Upper lobe of left lung (tissue), 4 donors: ENCODE data around the gene SRGAP3.

Experiments used
- EP300 ChIP-seq, 4 donors: sonication (generic); formaldehyde crosslinking; IDR thresholded peaks; one replicate each; pipeline ENCODE4 v1.5.1; 2017; ENCODE audit warnings: antibody characterized with exemption in 4 of 4, control low read depth in 2 of 4
- POLR2A ChIP-seq, 4 donors: fragments of 450-650 bp; IDR thresholded peaks; one replicate each; pipeline ENCODE4 v1.5.1; 2016 to 2017; ENCODE audit warnings: antibody characterized with exemption in 4 of 4, mild to moderate bottlenecking in 2 of 4
- POLR2AphosphoS5 ChIP-seq, 2 donors: sonication (generic); formaldehyde crosslinking; IDR thresholded peaks; one replicate each; pipeline ENCODE4 v1.5.1; 2017; ENCODE audit warnings: antibody characterized with exemption in 2 of 2
- TF ChIP-seq, protein P1 (sequence below), 6 experiments: fragments of 450-650 bp in 4 of 6; fragments of 200-600 bp in 2 of 6; sonication (generic) in 2 of 6; IDR thresholded peaks; one replicate each; pipeline ENCODE4 v1.5.1; 2016 to 2019; ENCODE audit warnings: antibody characterized with exemption in 6 of 6

DNA sequence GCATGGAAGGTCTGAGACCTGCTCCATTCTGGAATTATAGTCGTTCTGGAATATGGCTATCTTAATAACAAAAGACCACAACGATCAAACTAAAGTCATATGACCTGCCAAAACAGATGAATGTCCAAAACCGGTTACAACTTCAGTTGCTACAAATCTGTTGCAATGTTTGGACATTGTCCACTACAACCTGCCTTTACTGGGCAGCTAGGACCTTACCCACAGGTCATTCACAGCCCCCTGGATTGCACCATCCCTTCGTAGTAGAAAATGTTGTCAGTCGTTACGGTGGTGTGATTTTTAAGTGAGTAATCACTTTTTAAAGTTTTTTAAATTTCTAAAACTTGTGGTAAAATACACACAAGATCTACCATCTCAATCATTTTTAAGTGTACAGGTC, 22.5 kb upstream of the SRGAP3 start:
- TF ChIP-seq, protein P1, sequence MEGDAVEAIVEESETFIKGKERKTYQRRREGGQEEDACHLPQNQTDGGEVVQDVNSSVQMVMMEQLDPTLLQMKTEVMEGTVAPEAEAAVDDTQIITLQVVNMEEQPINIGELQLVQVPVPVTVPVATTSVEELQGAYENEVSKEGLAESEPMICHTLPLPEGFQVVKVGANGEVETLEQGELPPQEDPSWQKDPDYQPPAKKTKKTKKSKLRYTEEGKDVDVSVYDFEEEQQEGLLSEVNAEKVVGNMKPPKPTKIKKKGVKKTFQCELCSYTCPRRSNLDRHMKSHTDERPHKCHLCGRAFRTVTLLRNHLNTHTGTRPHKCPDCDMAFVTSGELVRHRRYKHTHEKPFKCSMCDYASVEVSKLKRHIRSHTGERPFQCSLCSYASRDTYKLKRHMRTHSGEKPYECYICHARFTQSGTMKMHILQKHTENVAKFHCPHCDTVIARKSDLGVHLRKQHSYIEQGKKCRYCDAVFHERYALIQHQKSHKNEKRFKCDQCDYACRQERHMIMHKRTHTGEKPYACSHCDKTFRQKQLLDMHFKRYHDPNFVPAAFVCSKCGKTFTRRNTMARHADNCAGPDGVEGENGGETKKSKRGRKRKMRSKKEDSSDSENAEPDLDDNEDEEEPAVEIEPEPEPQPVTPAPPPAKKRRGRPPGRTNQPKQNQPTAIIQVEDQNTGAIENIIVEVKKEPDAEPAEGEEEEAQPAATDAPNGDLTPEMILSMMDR (IDR thresholded peaks at IDR 0.05): no peak
- TF ChIP-seq POLR2A (IDR thresholded peaks at IDR 0.05) (no peak), POLR2AphosphoS5 (IDR thresholded peaks at IDR 0.05) (no peak), EP300 (IDR thresholded peaks at IDR 0.05) (no peak)
